Kidney (tissue), 14 donors: ENCODE measurements around the gene PSMD3. TPM values are rescaled to one million over a fixed set of nuclear protein-coding genes. Genes with fewer than 3 reads are reported as not detected.
"Not testable (repeated sequence)": the region's sequence is repeated elsewhere in the genome, so short reads cannot be mapped to it uniquely, and the experiment has no call there.

ENCODE experiments used
- DNase-seq, 5 donors: peaks; one replicate each; pipeline ENCODE4 v3.0.0-alpha.2; 2013 to 2020
- FAIRE-seq: peaks from 2 replicates; lab custom pipeline; 2012; peaks lifted over from hg19 to GRCh38; lab: Jason Lieb, UNC
- H3K27ac ChIP-seq, 2 donors: one replicate each; pipeline ENCODE4 v1.7.0; 2013; ENCODE audit warnings: low read depth in 2 of 2, low read length in 2 of 2, inconsistent platforms in 1 of 2
- H3K27me3 ChIP-seq: one replicate; pipeline ENCODE4 v1.7.1; 2013; ENCODE audit warnings: low read length, inconsistent platforms; ENCODE audit not compliant: control insufficient read depth, insufficient read depth
- H3K36me3 ChIP-seq, 3 donors: one replicate each; pipeline versions ENCODE4 v1.7.0 to v1.7.1; 2013; ENCODE audit warnings: low read length in 3 of 3, control low read depth in 1 of 3, inconsistent platforms in 1 of 3; ENCODE audit not compliant: insufficient read depth in 3 of 3, control insufficient read depth in 2 of 3
- H3K4me1 ChIP-seq, 3 donors: one replicate each; pipeline versions ENCODE4 v1.7.0 to v1.7.1; 2013; ENCODE audit warnings: low read length in 3 of 3, inconsistent platforms in 1 of 3, low read depth in 1 of 3; ENCODE audit not compliant: control insufficient read depth in 2 of 3, insufficient read depth in 2 of 3
- H3K4me3 ChIP-seq, 3 donors: one replicate each; pipeline versions ENCODE4 v1.7.0 to v1.8.1; 2013; ENCODE audit warnings: low read length in 3 of 3, control low read depth in 1 of 3, inconsistent platforms in 1 of 3
- H3K9ac ChIP-seq, 3 donors: one replicate each; pipeline versions ENCODE4 v1.7.0 to v1.7.1; 2013; ENCODE audit warnings: low read length in 3 of 3, control low read depth in 1 of 3, inconsistent platforms in 1 of 3
- H3K9me3 ChIP-seq, 3 donors: one replicate each; pipeline versions ENCODE4 v1.7.0 to v1.7.1; 2013; ENCODE audit warnings: low read length in 3 of 3, control low read depth in 1 of 3, inconsistent platforms in 1 of 3; ENCODE audit not compliant: control insufficient read depth in 2 of 3, insufficient read depth in 1 of 3
- intact Hi-C: fragments of 100-400 bp; cut with DNase I; formaldehyde crosslinking; loops from one replicate; pipeline ENCODE4 v1.11.1; 2022
- polyA plus RNA-seq: library from polyadenylated mRNA; stranded (reverse); fragments of 350-450 nt; fragmentation: Illumina TruSeq; extraction: RNeasy Lipid Tissue Mini Kit (QIAGEN cat#74804); gene quantifications from one replicate; pipeline ENCODE4 v1.2.3, GENCODE V29; 2014; ENCODE audit warnings: low read depth, low replicate concordance; ENCODE audit not compliant: insufficient read depth
- total RNA-seq: library from RNA; stranded (reverse); fragmentation: NEBNext Ultra II Directional; extraction: Animal tissue kit (Norgen Biotek cat#: 25700); gene quantifications from one replicate; pipeline ENCODE4 v1.2.1, GENCODE V29; 2021
- TF ChIP-seq, protein P1 (sequence below): IDR thresholded peaks from 3 replicates; pipeline ENCODE4 v1.5.1; 2012; ENCODE audit warnings: mild to moderate bottlenecking, moderate library complexity, borderline replicate concordance; ENCODE audit not compliant: insufficient read depth; ENCODE audit errors: extremely low read depth
- donor health status: control.
- donor health status: control.
- donor health status: control.
- donor health status: control.
- donor health status: control.
- donor health status: DM: yes; HTN: yes; CAD: no.
- donor health status: Normal renal cell carcinoma (clear cell type).

PSMD3 gene
- total and polyA plus RNA-seq, 2 donors from 2014 or later: 63.6 to 66.4 TPM

DNA sequence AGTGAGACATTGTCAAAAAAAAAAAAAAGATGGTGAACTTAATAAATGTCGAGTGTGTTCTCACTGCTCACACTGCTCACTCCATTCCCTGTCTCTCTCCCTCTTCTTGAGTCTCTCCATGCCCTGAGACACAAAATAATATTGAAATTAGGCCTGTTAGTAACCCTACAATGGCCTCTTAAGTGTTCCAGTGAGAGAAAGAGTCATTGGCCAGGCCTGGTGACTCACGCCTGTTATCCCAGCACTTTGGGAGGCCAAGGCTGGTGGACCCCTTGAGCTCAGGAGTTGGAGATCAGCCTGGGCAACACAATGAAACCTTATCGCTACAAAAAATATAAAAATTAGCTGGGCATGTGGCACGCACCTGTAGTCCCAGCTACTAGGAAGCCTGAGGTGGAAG is 18.5 kb downstream of the PSMD3 start:
- TF ChIP-seq, protein P1, sequence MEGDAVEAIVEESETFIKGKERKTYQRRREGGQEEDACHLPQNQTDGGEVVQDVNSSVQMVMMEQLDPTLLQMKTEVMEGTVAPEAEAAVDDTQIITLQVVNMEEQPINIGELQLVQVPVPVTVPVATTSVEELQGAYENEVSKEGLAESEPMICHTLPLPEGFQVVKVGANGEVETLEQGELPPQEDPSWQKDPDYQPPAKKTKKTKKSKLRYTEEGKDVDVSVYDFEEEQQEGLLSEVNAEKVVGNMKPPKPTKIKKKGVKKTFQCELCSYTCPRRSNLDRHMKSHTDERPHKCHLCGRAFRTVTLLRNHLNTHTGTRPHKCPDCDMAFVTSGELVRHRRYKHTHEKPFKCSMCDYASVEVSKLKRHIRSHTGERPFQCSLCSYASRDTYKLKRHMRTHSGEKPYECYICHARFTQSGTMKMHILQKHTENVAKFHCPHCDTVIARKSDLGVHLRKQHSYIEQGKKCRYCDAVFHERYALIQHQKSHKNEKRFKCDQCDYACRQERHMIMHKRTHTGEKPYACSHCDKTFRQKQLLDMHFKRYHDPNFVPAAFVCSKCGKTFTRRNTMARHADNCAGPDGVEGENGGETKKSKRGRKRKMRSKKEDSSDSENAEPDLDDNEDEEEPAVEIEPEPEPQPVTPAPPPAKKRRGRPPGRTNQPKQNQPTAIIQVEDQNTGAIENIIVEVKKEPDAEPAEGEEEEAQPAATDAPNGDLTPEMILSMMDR: no peak
- intact Hi-C loops: no loop called here
- H3K9me3 ChIP-seq: no peaks in the 10 kb centered on the region
- H3K36me3 ChIP-seq: peaks cover 3 to 36% (median 23%) of the 10 kb centered on the region in 3 donors
- H3K4me3 ChIP-seq: no peak overlapping the region
- H3K9ac ChIP-seq: no peak overlapping the region
- H3K27me3 ChIP-seq: no peaks in the 10 kb centered on the region
- DNase-seq (no peak), FAIRE-seq (no peak)
- H3K4me1 ChIP-seq: no peaks in the 10 kb centered on the region
- no peak overlapping the region for H3K27ac ChIP-seq

DNA sequence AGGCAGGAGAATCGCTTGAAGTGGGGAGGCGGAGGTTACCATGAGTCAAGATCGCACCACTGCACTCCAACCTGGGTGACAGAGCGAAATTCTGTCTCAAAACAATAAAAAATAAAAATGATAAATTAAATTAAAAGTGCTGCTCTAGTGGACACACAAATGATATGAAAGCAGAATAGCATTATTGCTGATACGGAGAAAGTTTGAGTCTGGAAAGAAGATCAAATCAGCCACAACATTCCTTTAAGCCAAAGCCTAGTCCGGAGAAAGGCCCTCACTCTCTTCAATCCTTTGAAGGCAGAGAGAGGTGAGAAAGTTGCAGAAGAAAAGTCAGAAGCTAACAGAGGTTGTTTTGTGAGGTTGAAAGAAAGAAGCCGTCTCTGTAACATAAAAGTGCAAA is 19.6 kb downstream of the PSMD3 start:
- Histone ChIP-seq H3K36me3 (peaks cover 3 to 25% (median 12%) of the 10 kb centered on the region in 3 donors), H3K27me3 (no peaks in the 10 kb centered on the region), H3K9ac (no peak overlapping the region), H3K27ac (no peak overlapping the region), H3K4me1 (no peaks in the 10 kb centered on the region), H3K9me3 (no peaks in the 10 kb centered on the region), H3K4me3 (no peak overlapping the region)
- intact Hi-C loops: no loop called here
- TF ChIP-seq, protein P1: no peak
- FAIRE-seq: no peak
- DNase-seq: no peak

DNA sequence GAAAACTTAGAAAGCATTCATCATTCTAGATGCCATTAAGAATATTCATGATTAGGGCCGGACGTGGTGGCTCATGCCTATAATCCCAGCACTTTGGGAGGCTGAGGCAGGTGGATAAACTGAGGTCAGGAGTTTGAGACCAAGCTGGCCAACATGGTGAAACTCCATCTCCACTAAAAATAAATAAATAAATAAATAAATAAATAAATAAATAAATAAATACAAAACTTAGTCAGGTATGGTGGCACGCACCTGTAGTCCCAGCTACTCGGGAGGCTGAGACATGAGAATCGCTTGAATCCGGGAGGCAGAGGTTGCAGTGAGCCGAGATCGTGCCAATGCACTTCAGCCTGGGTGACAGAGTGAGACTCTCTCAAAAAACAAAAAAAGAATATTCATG is 20.7 kb downstream of the PSMD3 start:
- H3K36me3 ChIP-seq: peaks cover 0 to 14% (median 4%) of the 10 kb centered on the region in 3 donors
- FAIRE-seq, H3K4me1 ChIP-seq: not testable (repeated sequence)

DNA sequence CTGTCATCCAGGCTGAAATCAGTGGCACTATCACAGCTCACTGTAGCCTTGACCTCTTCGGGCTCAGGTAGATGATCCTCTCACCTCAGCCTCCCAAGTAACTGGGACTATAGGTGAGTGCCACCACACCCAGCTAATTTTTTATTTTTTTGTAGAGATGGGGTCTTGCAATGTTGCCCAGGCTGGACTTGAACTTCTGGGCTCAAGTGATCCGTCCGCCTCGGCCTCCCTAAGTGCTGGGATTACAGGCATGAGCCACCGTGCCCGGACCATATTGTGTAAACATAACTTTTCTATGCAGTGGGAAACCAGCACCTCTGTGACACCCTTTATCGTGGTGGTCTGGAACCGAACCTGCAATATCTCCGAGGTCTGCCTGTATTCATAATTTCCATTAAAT is 23.5 kb downstream of the PSMD3 start:
- no peak overlapping the region for H3K4me3 ChIP-seq
- intact Hi-C loops: no loop called here
- TF ChIP-seq, protein P1: no peak
- H3K36me3 ChIP-seq: no peaks in the 10 kb centered on the region
- H3K9ac ChIP-seq: no peak overlapping the region
- no peaks in the 10 kb centered on the region for H3K4me1 ChIP-seq
- H3K9me3 ChIP-seq: no peaks in the 10 kb centered on the region
- DNase-seq (no peak), FAIRE-seq (no peak)
- no peaks in the 10 kb centered on the region for H3K27me3 ChIP-seq
- no peak overlapping the region for H3K27ac ChIP-seq

More for the DNA sequence above, 20.7 kb downstream of the PSMD3 start:
- H3K9me3 ChIP-seq, DNase-seq, H3K27me3 ChIP-seq, H3K27ac ChIP-seq, H3K4me3 ChIP-seq, intact Hi-C loops, H3K9ac ChIP-seq: not testable (repeated sequence)
